OCI-LY7 (cell line): ENCODE results near the gene ZNF423. TPM values are rescaled to one million over a fixed set of nuclear protein-coding genes. Genes with fewer than 3 reads are reported as not detected.

Experiments used
- BruUV-seq: library from RNA; stranded (reverse); fragments of 400-500 nt; replicated peaks from 2 replicates; lab custom pipeline; 2021; lab: Mats Ljungman, UMichigan
- CTCF ChIA-PET: fragments of 300-600 bp; sonication (Branson Sonifier 250); formaldehyde crosslinking; loops from one replicate; lab custom pipeline; 2022; ENCODE audit warnings: antibody characterized with exemption; ENCODE audit not compliant: unreplicated experiment; lab: Charles Lee
- POLR2A ChIA-PET: fragments of 300-600 bp; sonication (Branson Sonifier 250); formaldehyde crosslinking; loops from one replicate; lab custom pipeline; 2022; ENCODE audit warnings: antibody characterized with exemption; lab: Charles Lee
- DNase-seq: peaks from one replicate; pipeline ENCODE4 v3.0.0-alpha.2; 2015; ENCODE audit warnings: low spot score
- H2AFZ ChIP-seq: fragments of 200-600 bp; sonication (generic), shearing (Covaris generic); 2 replicates; pipeline ENCODE4 v1.6.1; 2014; ENCODE audit warnings: mild to moderate bottlenecking, antibody characterized with exemption, low read length, moderate library complexity
- H3K27ac ChIP-seq: fragments of 200-600 bp; sonication (generic); 2 replicates; pipeline ENCODE4 v1.5.1; 2014; ENCODE audit warnings: mixed run types, low read depth, mild to moderate bottlenecking, moderate library complexity, low read length, inconsistent platforms; ENCODE audit not compliant: poor library complexity, severe bottlenecking
- H3K36me3 ChIP-seq: fragments of 200-600 bp; sonication (generic); 2 replicates; pipeline ENCODE4 v1.6.1; 2014; ENCODE audit warnings: mild to moderate bottlenecking, antibody characterized with exemption, low read length, moderate library complexity, mixed read lengths; ENCODE audit not compliant: insufficient read depth
- H3K4me1 ChIP-seq: fragments of 200-600 bp; sonication (generic); 2 replicates; pipeline ENCODE4 v1.5.1; 2014; ENCODE audit warnings: mild to moderate bottlenecking, low read length; ENCODE audit not compliant: insufficient read depth, poor library complexity, severe bottlenecking
- H3K4me2 ChIP-seq: fragments of 200-600 bp; sonication (generic); 2 replicates; pipeline ENCODE4 v1.6.1; 2014; ENCODE audit warnings: mild to moderate bottlenecking, low read length
- H3K4me3 ChIP-seq: fragments of 200-600 bp; sonication (generic); 2 replicates; pipeline ENCODE4 v1.5.1; 2014; ENCODE audit warnings: mild to moderate bottlenecking, low read depth, low read length; ENCODE audit not compliant: poor library complexity, severe bottlenecking
- H3K79me2 ChIP-seq: fragments of 200-600 bp; sonication (generic); 2 replicates; pipeline ENCODE4 v1.6.1; 2016; ENCODE audit warnings: low read depth, mild to moderate bottlenecking, low read length, moderate library complexity, mixed read lengths; ENCODE audit not compliant: insufficient read depth
- H3K9me2 ChIP-seq: fragments of 200-600 bp; sonication (generic); 2 replicates; pipeline ENCODE4 v1.6.1; 2016; ENCODE audit warnings: mild to moderate bottlenecking, low read length, mixed read lengths; ENCODE audit not compliant: insufficient read depth
- H3K9me3 ChIP-seq: fragments of 200-600 bp; sonication (generic); 2 replicates; pipeline ENCODE4 v1.6.1; 2014; ENCODE audit warnings: mild to moderate bottlenecking, mixed run types, low read length, mixed read lengths
- H4K20me1 ChIP-seq: fragments of 200-600 bp; sonication (generic); 2 replicates; pipeline ENCODE4 v1.6.1; 2014; ENCODE audit warnings: mild to moderate bottlenecking, antibody characterized with exemption, low read length, moderate library complexity, mixed read lengths; ENCODE audit not compliant: insufficient read depth
- CTCF ChIP-seq: fragments of 200-600 bp; sonication (generic); conservative IDR thresholded peaks from 2 replicates; pipeline ENCODE4 v1.5.1; 2014; ENCODE audit warnings: mild to moderate bottlenecking, antibody characterized with exemption, low read length, moderate library complexity, mixed read lengths
- EZH2phosphoT487 ChIP-seq: fragments of 200-600 bp; sonication (generic); IDR thresholded peaks from 2 replicates; pipeline ENCODE4 v1.6.1; 2018; ENCODE audit warnings: low read depth, borderline replicate concordance, mild to moderate bottlenecking, mixed run types, antibody characterized with exemption, low read length, moderate library complexity, mixed read lengths
- intact Hi-C: fragments of 100-400 bp; cut with micrococcal nuclease; formaldehyde crosslinking; loops from one replicate; pipeline ENCODE4 v1.10.0; 2022; ENCODE audit not compliant: unreplicated experiment
- total RNA-seq, 2 experiments: library from RNA; depleted of rRNA in 1 of 2; stranded (reverse); fragments of >200 nt in 1 of 2; shearing (Covaris generic) in 1 of 2; gene quantifications; 2 replicates each; pipeline ENCODE4 v1.2.3, GENCODE V29; 2014 to 2022

Gene ZNF423
- total RNA-seq, 2 experiments from 2014 or later, result 0.09 to 0.13 TPM

DNA sequence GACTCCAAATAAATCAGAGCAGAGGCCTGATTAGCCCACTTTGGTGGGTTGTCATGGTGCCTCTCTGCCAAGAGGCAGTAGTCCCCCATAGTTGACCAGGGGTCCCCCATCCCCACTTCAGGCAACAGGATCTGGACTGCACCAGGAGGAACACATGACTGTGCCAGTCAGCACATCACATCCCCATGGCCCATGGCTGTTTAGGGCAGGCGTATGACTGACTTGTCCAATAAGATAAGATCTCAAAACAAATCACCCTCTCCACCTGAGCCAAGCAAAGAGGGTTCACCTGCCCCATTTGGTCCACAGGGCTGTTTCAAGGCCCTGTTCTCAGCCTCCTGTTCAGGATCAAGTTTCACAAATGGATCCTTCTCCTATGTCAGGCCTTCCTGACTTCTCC, 389.0 kb downstream of the ZNF423 start:
- ChIA-PET POLR2A (interaction anchor here (0.6 to 1.2 kb wide), 2 partner anchors 57 to 1540 kb away, joined by 3 to 5 read pairs; no protein-coding TSS in a partner anchor), CTCF (interaction anchor here (1.9 kb wide), 1 partner anchor 15 kb away, joined by 4 read pairs; no protein-coding TSS in a partner anchor)
- Histone ChIP-seq H3K9me2 (no peaks in the 10 kb centered on the region), H3K79me2 (no peaks in the 10 kb centered on the region), H3K36me3 (no peaks in the 10 kb centered on the region), H3K27ac (no peak overlapping the region), H3K4me2 (no peak overlapping the region), H4K20me1 (no peaks in the 10 kb centered on the region), H3K4me1 (peaks cover 73% of the 10 kb centered on the region), H2AFZ (no peak overlapping the region), H3K4me3 (no peak overlapping the region), H3K9me3 (no peaks in the 10 kb centered on the region)
- no peak for DNase-seq
- intact Hi-C loops, result no loop called here
- no peak for TF ChIP-seq CTCF
- TF ChIP-seq EZH2phosphoT487, result no peak
- no TSS peak for BruUV-seq

DNA sequence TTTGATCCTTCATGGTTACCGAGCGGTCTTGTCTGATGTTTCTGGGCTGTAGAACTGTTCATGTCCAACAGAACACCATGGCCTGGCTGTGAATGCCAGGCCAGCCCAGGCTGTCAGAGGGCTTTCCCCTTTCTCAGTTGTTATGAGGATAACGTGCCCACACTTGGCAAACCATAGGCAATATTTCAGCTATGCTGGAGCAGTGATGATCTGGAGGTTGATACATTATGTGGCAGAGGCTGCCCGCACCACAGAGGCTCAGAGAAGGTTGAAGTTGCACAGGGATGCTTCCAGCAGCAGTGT, 389.4 kb downstream of the ZNF423 start:
- BruUV-seq, result no TSS peak
- Histone ChIP-seq H3K4me2 (no peak overlapping the region), H3K9me3 (no peaks in the 10 kb centered on the region), H3K79me2 (no peaks in the 10 kb centered on the region), H3K36me3 (no peaks in the 10 kb centered on the region), H3K27ac (no peak overlapping the region), H3K4me1 (peaks cover 76% of the 10 kb centered on the region), H3K4me3 (no peak overlapping the region), H2AFZ (no peak overlapping the region), H4K20me1 (no peaks in the 10 kb centered on the region), H3K9me2 (no peaks in the 10 kb centered on the region)
- CTCF ChIA-PET, result interaction anchor here (1.1 to 1.9 kb wide), 2 partner anchors 14 to 18 kb away, joined by 3 to 4 read pairs; no protein-coding TSS in a partner anchor
- intact Hi-C loops, result no loop called here
- DNase-seq, result no peak
- TF ChIP-seq EZH2phosphoT487 (no peak), CTCF (no peak)
- POLR2A ChIA-PET, result interaction anchor here (0.6 to 1.2 kb wide), 2 partner anchors 58 to 1540 kb away, joined by 3 to 5 read pairs; no protein-coding TSS in a partner anchor
